ENCODE measurements around the gene ALOX12B. TPM values are rescaled to one million over a fixed set of nuclear protein-coding genes. Genes with fewer than 3 reads are reported as not detected.

ALOX12B gene
- total RNA-seq, 6 experiments from 2014 or later: not detected

GRCh38 chr17:8041249-8041928, 46.1 kb downstream of the ALOX12B start:
- H3K9me3 Mint-ChIP-seq: no peaks in the 10 kb centered on the region
- H3K27me3 Mint-ChIP-seq (ENCODE audit: insufficient read depth): peaks cover 31% of the 10 kb centered on the region
- H3K4me1 Mint-ChIP-seq (ENCODE audit: low read depth): peaks cover 16% of the 10 kb centered on the region

GRCh38 chr17:8039611-8040168, 47.8 kb downstream of the ALOX12B start:
- no peak for DNase-seq
- no peaks in the 10 kb centered on the region for H3K36me3 Mint-ChIP-seq (ENCODE audit: low read depth)
- H3K4me3 Mint-ChIP-seq: no peak overlapping the region
- H3K27ac Mint-ChIP-seq: no peak overlapping the region
- TF ChIP-seq, protein P1, sequence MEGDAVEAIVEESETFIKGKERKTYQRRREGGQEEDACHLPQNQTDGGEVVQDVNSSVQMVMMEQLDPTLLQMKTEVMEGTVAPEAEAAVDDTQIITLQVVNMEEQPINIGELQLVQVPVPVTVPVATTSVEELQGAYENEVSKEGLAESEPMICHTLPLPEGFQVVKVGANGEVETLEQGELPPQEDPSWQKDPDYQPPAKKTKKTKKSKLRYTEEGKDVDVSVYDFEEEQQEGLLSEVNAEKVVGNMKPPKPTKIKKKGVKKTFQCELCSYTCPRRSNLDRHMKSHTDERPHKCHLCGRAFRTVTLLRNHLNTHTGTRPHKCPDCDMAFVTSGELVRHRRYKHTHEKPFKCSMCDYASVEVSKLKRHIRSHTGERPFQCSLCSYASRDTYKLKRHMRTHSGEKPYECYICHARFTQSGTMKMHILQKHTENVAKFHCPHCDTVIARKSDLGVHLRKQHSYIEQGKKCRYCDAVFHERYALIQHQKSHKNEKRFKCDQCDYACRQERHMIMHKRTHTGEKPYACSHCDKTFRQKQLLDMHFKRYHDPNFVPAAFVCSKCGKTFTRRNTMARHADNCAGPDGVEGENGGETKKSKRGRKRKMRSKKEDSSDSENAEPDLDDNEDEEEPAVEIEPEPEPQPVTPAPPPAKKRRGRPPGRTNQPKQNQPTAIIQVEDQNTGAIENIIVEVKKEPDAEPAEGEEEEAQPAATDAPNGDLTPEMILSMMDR (IDR thresholded peaks at IDR 0.05): no peak
- H3K27me3 Mint-ChIP-seq (ENCODE audit: insufficient read depth): peaks cover 34% of the 10 kb centered on the region
- H3K4me1 Mint-ChIP-seq (ENCODE audit: low read depth): peaks cover 16% of the 10 kb centered on the region
- H3K9me3 Mint-ChIP-seq: no peaks in the 10 kb centered on the region

More at GRCh38 chr17:8041249-8041928, 46.1 kb downstream of the ALOX12B start:
- Mint-ChIP-seq H3K36me3 (ENCODE audit: low read depth) (no peaks in the 10 kb centered on the region), H3K4me3 (peak overlapping the region; percentile 33; the same call in 1 of the 2 replicates), H3K27ac (peak overlapping the region; percentile 53)
- TF ChIP-seq, protein P1 (IDR thresholded peaks at IDR 0.05): peak; percentile 88
- peak; percentile 51 for DNase-seq

DNA sequence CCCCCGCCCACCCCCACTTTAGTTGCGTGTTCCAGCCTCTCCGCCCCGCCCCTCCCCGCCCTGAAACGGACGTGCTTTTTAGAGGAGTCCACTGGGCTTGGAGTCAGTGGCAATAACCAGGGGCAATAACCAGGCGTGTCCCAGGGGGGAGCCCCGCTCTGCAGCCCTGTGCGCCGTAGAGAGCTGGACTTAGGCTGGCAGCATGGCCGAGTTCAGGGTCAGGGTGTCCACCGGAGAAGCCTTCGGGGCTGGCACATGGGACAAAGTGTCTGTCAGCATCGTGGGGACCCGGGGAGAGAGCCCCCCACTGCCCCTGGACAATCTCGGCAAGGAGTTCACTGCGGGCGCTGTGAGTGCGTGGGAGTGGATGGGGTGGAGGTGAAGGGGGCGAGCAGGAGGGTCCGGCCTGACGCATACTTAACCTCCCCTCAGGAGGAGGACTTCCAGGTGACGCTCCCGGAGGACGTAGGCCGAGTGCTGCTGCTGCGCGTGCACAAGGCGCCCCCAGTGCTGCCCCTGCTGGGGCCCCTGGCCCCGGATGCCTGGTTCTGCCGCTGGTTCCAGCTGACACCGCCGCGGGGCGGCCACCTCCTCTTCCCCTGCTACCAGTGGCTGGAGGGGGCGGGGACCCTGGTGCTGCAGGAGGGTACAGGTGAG, 48.4 kb downstream of the ALOX12B start, which contains the start of gene ALOX15B:
Gene ALOX15B (plus strand): TSS at position 106 of the 657 bp plus-strand sequence. CDS start 97 bp downstream, at position 203.
- Mint-ChIP-seq H3K4me3 (no peak within 1 kb of the TSS), H3K36me3 (ENCODE audit: low read depth) (no peaks in the 10 kb centered on the region), H3K4me1 (ENCODE audit: low read depth) (peaks cover 16% of the 10 kb centered on the region), H3K9me3 (no peaks in the 10 kb centered on the region), H3K27me3 (ENCODE audit: insufficient read depth) (peaks cover 29% of the 10 kb centered on the region), H3K27ac (no peak within 1 kb of the TSS)
- TF ChIP-seq, protein P1 (IDR thresholded peaks at IDR 0.05): no peak
- DNase-seq: no peak

- Mint-ChIP-seq H3K27me3 (ENCODE audit: insufficient read depth) (peaks cover 29% of the 10 kb centered on the region), H3K4me3 (no peak overlapping the region)
These were observed 55.1 kb downstream of the ALOX12B start for GRCh38 chr17:8032442-8032841.

GRCh38 chr17:8031950-8032349, 55.6 kb downstream of the ALOX12B start:
- TF ChIP-seq, protein P1 (IDR thresholded peaks at IDR 0.05): no peak

More at GRCh38 chr17:8032442-8032841, 55.1 kb downstream of the ALOX12B start:
- TF ChIP-seq, protein P1 (IDR thresholded peaks at IDR 0.05): no peak
- no peak for DNase-seq
- Mint-ChIP-seq H3K36me3 (ENCODE audit: low read depth) (no peaks in the 10 kb centered on the region), H3K27ac (no peak overlapping the region), H3K4me1 (ENCODE audit: low read depth) (peaks cover 14% of the 10 kb centered on the region), H3K9me3 (no peaks in the 10 kb centered on the region; the same call in 1 of the 2 replicates)

More at GRCh38 chr17:8031950-8032349, 55.6 kb downstream of the ALOX12B start:
- Mint-ChIP-seq H3K27ac (no peak overlapping the region), H3K27me3 (ENCODE audit: insufficient read depth) (peaks cover 29% of the 10 kb centered on the region), H3K4me1 (ENCODE audit: low read depth) (peaks cover 14% of the 10 kb centered on the region), H3K36me3 (ENCODE audit: low read depth) (no peaks in the 10 kb centered on the region), H3K4me3 (no peak overlapping the region), H3K9me3 (no peaks in the 10 kb centered on the region; the same call in 1 of the 2 replicates)
- DNase-seq: no peak
